ENCODE data around the gene PRR35. TPM values are rescaled to one million over a fixed set of nuclear protein-coding genes. Genes with fewer than 3 reads are reported as not detected.

Gene PRR35
- total and polyA plus RNA-seq, 3 donors from 2014 or later = 1.7 to 7.2 (median 5.0) TPM

DNA sequence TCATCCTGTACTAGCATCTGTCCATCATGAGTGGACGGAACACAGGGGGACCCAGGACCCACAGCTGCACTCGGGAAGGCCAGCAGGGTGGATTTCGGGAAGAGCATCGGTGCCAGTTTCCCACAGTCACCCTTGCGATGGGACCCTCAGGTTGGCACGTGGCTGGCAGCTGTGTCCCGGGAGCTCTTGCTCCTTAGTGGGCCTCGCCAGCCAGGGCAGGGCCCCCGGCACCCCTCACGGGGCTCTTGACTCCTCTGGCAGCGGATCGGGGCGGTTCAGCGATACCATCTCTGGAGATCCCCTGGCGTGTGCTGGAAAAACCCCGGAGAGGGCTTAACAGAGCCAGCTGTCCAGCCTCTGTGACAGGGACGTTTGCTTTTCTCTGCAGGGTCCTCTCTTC is 23.4 kb upstream of the PRR35 start:
- Histone ChIP-seq H3K27me3 (no peaks in the 10 kb centered on the region), H3K36me3 (ENCODE audit: low read depth, missing control alignments) (no peaks in the 10 kb centered on the region), H3K9me3 (no peaks in the 10 kb centered on the region), H3K27ac (no peak overlapping the region), H3K4me1 (peaks cover 16% of the 10 kb centered on the region), H3K4me3 (no peak overlapping the region)
- TF ChIP-seq POLR2A (IDR thresholded peaks at IDR 0.05) = no peak
- TF ChIP-seq, protein P1, sequence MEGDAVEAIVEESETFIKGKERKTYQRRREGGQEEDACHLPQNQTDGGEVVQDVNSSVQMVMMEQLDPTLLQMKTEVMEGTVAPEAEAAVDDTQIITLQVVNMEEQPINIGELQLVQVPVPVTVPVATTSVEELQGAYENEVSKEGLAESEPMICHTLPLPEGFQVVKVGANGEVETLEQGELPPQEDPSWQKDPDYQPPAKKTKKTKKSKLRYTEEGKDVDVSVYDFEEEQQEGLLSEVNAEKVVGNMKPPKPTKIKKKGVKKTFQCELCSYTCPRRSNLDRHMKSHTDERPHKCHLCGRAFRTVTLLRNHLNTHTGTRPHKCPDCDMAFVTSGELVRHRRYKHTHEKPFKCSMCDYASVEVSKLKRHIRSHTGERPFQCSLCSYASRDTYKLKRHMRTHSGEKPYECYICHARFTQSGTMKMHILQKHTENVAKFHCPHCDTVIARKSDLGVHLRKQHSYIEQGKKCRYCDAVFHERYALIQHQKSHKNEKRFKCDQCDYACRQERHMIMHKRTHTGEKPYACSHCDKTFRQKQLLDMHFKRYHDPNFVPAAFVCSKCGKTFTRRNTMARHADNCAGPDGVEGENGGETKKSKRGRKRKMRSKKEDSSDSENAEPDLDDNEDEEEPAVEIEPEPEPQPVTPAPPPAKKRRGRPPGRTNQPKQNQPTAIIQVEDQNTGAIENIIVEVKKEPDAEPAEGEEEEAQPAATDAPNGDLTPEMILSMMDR (IDR thresholded peaks at IDR 0.05) = no peak
- no peak for DNase-seq
- WGBS, 2 donors = 90 to 94% methylated on average over 2 to 17 of the region's 17 CpGs
- intact Hi-C loops (cut with DNase I; ENCODE audit: low total_unique reads) = no loop called here

DNA sequence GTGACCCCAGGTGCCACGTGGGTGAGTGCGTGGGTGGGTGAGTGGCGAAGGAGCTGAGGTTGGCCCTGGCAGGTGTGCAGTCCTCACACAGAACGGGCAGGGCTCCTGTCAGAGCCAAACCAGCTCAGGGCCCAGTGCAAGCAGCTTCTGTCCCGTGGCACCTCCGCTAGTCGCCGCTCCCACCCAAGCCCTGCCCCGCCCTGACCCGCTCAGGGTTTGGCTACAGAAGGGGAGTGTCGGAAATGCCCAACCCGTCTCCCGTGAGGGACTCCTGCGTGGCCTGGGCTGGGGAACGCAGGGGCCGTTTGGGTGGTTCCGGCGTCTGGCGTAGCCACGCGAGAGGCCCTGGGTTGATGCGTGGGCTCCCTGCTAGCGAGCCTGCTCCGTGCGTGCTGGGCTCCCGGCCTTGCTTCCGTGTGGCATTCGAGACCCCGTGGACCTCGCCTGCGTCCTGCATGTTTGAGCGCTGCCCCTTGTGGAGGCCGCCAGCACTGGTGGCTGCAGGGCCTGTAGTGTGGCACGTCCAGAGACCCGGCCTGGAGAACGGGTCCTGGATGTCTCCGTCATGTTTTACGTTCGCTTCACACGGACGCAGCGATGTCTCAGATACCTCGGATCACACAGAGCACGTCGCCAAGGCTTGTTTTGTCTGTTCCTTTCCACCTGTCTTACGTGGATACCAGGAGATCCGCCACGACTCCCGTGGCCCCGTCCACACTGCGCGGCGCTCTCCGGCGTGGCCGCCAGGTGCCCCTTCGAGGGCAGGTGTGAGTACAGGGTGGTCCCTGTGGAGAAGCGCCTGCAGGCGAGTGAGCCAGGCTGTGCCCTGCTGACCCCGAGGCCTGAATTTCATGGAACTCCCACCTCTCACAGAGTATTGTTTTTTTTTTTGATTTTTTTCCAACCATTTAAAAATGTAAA is 22.5 kb upstream of the PRR35 start:
- DNase-seq = no peak
- H3K36me3 ChIP-seq (ENCODE audit: low read depth, missing control alignments) = no peaks in the 10 kb centered on the region
- intact Hi-C loops (cut with DNase I; ENCODE audit: low total_unique reads) = no loop called here
- no peaks in the 10 kb centered on the region for H3K27me3 ChIP-seq
- no peak overlapping the region for H3K4me3 ChIP-seq
- TF ChIP-seq POLR2A (IDR thresholded peaks at IDR 0.05) = no peak
- TF ChIP-seq, protein P1 (IDR thresholded peaks at IDR 0.05) = no peak
- no peak overlapping the region for H3K27ac ChIP-seq
- 96% methylated on average over 52 to 60 of the region's 60 CpGs for WGBS, 2 donors
- H3K4me1 ChIP-seq = peaks cover 16% of the 10 kb centered on the region
- no peaks in the 10 kb centered on the region for H3K9me3 ChIP-seq

DNA sequence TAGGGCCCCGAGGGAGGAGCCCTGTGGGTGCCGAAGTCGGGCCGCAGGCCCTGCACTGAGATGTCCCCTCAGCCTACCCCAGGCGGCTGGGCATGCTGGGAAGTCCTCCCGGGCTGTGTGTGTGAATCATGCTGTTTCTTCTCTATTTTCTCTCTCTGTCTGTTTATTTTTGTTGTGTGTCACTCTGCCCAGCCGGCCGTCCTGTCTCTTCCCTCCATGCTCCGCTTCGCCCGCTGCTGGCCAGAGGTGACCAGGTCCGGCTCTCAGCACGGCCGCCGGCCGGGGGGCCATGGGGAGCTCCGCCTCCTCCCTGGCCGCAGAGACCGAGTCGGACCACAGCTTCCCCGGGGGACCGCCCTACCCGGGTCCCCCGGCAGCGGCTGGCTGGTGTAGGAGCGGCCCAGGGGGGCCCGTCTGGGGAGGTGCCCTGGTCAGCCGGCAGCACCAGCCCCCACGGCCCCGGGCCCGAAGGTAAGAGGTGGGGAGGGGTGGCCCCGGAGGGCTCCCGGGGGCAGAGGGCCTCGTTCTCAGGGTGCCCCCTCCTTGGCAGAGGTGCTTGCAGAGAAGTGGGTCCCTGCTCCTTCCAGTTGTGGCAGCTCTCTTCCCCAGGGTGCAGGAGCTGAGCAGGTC is 20.2 kb upstream of the PRR35 start:
- Histone ChIP-seq H3K27me3 (no peaks in the 10 kb centered on the region), H3K9me3 (no peaks in the 10 kb centered on the region), H3K27ac (no peak overlapping the region), H3K4me3 (no peak overlapping the region), H3K4me1 (no peaks in the 10 kb centered on the region), H3K36me3 (ENCODE audit: low read depth, missing control alignments) (no peaks in the 10 kb centered on the region)
- WGBS, 2 donors = 92% methylated on average over 30 of the region's 34 CpGs
- intact Hi-C loops (cut with DNase I; ENCODE audit: low total_unique reads) = no loop called here
- TF ChIP-seq, protein P1 (IDR thresholded peaks at IDR 0.05) = no peak
- no peak for DNase-seq

DNA sequence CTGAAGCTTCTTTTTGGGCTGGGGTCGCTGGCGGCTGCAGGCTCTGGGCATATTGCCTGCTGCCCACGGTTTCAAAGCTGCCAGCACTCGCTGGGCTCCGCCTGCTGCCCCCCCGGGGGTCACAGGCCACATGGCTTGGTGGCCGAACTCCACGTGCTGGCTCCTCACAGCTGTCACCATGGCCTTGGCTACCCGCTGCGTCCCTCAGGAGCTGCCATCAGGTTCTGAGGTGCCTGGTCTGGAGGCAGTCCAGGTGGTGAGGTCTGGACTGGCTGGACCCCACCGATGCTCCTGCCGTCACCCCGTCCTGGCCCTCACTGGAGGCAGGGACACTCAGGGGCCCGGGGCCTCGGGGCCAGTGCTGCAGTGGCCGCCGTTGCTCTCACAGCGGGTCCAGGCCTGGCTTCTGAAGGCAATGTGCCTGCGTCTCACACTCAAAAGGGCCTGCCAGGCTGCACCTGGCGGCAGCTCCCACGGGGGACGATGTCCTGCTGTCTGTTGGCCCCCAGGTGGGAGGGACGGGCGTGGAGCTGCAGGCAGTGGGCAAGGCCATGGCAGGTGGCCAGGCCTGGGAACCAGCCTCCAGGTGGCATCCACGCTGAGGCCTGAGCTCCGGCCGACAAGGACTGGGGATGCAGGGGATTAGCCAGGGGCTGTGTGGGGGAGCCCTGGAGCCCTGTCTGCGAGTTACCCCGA is 19.4 kb upstream of the PRR35 start:
- Histone ChIP-seq H3K4me3 (no peak overlapping the region), H3K36me3 (ENCODE audit: low read depth, missing control alignments) (no peaks in the 10 kb centered on the region), H3K27ac (no peak overlapping the region), H3K9me3 (no peaks in the 10 kb centered on the region), H3K27me3 (no peaks in the 10 kb centered on the region), H3K4me1 (no peaks in the 10 kb centered on the region)
- no peak for TF ChIP-seq POLR2A (IDR thresholded peaks at IDR 0.05)
- TF ChIP-seq, protein P1 (IDR thresholded peaks at IDR 0.05) = no peak
- intact Hi-C loops (cut with DNase I; ENCODE audit: low total_unique reads) = no loop called here
- no peak for DNase-seq
- 69% methylated on average over 7 to 29 of the region's 29 CpGs for WGBS, 2 donors
